Middle frontal gyrus (tissue), 1 donor: ENCODE results near the gene ZMYND8.
"Not testable (repeated sequence)": the region's sequence is repeated elsewhere in the genome, so short reads cannot be mapped to it uniquely, and the experiment has no call there.

Experiments
- DNase-seq: peaks from one replicate; pipeline ENCODE4 v3.0.0-alpha.2; 2015; ENCODE audit warnings: low spot score; ENCODE audit errors: extremely low spot score

ZMYND8 gene

DNA sequence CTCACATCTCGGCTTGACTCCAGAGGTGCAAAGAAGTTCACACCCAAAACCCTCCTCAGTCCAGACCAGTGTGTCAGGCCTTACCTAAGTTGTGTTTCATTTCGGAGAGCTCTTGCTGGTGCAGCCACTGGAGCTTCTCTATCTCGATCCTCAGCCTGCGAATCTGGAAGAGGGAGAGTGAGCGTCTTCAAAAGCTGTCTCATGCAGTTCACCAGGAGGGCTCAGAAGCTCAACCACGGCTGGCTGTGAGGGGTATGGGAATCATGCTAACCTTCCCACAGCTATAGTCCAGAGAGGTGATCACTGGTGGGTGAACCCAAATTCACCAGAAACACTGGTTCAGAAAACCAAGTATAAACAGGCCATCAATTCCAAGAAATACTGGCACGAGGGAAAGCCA is 129.4 kb downstream of the ZMYND8 start:
- no peak for DNase-seq

DNA sequence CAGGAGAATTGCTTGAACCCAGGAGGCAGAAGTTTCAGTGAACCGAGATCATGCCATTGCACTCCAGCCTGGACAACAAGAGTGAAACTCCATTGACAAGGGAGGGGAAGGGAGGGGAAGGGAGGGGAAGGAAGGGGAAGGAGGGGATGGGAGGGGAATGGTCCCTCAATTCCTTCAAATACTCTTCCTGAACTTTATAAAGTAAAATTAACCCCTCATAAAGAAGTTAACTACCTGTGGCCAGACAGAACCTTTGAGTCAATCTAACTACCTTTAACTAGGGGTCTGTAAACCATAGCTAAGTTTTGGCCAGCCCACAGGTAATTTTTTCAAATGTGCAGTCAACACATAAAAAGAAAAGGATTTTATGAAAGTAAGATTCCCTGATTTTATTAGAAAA is 131.0 kb downstream of the ZMYND8 start:
- no peak for DNase-seq

DNA sequence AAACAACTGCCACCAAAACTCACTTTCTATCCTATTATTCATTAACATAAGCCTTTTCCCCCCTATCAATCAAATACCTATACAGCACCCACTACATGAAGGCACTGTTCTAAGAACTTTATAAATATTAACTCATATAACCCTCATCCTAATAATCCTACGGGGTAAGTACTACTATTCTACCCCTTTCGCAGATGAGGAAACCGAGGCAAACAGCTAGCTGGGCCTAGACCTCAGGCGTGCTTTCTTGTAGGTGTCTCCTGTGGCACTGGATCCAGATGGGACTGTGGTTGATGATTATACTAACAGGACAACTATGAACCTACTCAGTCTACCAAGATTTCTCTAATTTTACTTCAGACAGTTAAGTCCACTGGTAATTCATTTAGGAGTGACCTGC is 131.6 kb downstream of the ZMYND8 start:
- no peak for DNase-seq

DNA sequence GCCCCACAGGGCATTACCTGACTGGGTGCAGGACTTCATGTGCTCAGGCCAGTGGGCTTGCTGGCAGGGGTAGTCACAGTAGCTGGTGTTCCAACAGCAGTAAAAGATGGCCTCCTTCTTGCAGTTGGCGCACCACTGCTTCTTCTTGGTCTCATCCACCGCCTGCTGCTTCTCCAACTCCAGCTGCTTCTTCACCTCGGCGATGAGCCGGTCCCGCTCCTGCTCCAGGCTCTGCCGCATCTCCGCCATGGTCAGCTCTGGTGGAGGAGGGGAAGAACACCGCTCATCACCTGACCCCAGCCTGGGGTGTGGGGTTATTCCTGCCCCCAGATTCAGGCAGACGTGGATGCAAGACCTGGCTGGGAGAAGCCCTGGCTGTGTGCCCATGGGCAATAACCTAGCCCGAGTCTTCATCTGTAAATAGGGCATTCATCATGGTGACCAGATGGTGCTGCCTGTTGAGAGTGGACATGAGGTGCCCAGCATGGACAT is 132.2 kb downstream of the ZMYND8 start:
- DNase-seq, result no peak

- no peak for DNase-seq
Measured at GRCh38 chr20:47223896-47224295, 132.6 kb downstream of the ZMYND8 start.

DNA sequence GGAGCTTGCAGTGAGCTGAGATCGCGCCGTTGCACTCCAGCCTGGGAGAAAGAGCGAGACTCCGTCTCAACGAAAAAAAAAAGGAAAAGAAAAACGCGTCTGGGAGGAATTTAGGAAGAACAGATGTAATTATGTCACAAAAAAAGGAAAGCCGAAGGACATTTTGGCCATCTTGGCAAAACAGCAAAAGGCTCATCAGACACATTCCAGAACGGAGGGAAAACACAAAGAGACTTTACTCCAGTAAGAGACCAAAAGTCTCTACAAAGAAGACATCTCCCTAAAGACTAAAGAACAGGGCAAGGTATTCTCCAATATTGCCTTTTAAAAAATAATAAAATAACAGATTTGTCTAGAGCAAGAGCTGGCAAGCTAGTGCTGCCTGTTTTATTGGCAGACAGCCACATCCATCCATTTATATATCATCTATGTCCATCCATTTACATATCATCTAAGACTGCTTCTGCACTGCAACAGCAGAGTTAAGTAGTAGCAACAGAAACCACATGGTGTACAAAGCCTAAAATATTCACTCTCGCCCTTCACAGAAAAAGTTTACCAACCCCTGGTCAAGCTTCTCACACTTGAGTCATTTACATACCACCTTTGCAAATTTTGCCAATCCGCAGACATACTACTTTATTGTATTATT is 133.9 kb downstream of the ZMYND8 start:
- no peak for DNase-seq

DNA sequence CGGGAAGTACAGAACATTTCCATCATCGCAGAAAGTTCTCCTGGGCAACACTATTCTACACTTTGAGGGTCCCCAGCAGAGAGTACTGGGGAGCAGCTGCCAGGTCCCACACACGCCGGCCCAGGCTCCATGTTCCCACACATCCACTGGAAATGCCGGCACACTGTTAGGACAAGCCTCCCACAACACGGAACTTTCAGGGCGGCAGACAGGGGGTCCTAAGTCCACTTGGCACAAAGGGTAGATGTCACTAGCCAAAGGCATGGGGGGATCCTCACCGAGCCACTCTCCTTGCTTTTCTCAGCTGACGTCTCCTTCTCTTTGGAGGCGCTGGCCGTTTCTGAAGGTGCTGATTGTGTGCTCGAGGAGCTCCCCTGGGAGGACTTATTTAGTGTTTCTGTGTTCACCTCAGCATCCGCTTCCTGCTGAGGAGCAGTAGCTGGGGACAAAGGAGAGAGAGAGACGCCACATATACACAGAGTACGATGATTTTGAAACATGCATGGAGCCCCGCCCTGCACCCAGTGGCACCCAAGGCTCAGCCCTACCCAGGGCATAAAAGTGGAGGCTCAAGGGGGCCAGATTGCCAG is 135.4 kb downstream of the ZMYND8 start:
- DNase-seq, result no peak

DNA sequence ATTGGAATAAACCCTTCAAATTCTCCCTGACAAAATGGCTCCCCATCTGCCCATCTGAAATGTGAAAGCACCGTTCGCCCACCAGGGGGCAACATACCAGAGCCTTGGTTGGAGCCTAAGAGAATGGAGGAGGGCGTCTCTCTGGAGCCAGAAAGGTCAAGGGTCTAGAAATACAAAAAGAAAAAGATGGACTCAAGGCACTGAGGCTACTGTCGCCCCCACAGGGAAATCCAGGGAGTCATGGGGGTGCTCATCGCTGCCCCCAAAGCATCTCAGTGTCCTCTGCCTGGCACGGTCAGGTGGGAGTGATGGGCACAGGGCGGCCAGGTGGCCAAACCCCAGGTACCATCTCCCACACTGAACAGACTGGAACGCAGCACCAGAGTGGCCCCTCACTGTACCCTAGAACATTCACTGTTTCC is 136.3 kb downstream of the ZMYND8 start:
- no peak for DNase-seq

- no peak for DNase-seq
Measured at GRCh38 chr20:47217482-47218446, 138.7 kb downstream of the ZMYND8 start.

DNA sequence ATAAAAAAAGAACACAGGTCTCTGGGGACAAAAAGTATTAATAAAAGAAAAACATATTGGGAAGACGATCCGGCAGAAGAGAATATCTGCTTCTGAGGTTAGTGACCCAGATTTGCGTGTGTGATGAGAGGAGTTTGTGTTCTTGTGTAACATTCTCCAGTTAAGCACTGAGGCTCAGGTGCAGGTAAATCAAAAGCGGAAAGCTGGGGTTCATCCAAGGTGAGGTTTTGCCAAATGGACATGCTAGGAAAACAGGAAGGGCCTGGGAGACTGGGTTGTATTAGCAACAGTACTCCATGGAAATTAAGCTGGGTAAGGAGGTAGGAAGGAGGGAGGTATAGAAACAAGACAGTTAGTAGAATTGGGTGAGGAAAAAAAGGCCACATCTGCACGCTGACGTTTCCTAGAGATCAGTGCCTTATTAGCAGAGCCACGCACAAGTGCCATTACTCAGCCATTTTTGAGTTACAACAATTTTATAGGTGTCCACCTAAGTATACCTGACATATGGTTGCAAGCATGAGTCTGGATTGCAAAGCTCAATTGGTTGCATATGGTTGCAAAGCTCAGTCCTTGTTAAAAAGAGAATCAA is 139.6 kb downstream of the ZMYND8 start:
- DNase-seq, result no peak

DNA sequence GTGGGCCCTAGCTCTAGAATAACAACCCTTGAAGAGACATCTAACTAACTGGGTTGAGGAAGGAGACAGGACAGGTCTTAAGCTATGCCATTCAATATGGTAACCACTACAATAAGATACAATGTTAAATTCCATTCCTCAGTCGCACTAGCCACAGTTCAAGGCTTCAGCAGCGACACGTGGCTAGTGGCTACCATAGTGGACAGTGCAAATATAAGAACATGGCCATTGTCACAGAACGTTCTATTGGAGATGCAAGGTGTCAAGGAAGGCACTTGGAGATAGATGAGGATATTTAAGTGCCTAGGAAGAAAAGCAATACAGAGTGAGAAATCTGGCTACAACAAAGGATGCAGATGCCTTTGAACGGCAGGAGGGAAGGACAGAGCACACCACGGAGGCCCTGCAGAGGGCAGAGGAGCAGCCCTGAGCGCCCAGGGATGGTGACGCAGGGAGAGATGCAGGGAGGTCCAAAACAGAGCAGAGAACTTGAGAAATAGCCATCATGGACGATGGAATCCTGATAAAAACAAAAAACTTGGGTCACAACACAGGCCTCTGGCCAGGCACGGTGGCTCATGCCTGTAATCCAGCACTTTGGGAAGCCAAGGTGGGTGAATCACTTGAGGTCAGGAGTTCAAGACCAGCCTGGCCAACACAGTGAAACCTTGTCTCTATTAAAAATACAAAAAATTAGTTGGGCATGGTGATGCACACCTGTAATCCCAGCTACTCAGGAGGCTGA is 140.7 kb downstream of the ZMYND8 start:
- no peak for DNase-seq

DNA sequence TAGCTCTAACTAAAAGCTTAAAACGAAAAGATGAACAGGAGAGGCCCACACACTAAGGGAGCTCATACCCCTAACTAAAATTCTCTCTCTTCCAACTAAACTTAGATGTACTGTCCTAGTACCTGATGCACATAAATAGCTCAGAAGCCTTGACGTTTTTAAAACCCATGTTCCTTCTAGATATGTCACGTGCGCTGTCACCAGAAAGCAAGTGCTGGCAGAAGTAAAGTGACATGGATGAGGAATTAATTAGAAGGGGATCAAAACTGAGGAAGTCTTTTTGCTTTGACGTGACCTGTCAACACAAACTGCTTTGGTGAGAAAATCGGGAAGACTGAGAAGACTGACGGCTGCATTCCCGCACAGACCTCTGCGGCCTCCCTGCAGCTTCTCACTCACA is 142.5 kb downstream of the ZMYND8 start:
- DNase-seq, result no peak

DNA sequence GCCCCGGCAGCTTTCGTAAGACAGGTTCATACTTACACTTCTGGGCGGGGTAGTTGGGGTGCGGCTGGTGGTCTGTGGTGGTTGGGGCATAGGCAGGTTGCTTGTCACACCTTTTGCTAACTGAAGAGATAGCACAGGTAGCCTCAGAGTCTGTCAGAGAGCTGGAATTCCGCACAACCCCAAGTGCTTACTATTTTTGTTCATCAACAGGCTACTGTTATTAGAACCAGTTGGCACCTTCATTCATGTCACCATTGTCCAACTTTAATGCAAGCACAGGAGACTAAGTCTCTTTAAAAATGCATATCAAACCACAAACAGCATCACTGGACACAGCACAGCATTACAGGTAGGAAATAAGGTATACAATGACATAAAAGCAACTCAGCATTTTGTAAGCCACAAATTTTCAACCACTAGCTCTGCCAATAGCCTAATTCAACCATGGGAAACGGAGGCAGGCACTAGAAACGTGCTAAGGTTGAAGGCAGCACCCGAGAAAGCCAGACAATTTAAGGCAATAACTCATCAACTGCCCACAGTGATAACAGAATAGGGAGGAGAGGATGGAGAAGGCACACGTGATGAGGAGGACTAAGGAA is 143.8 kb downstream of the ZMYND8 start:
- no peak for DNase-seq

- no peak for DNase-seq
Measured at GRCh38 chr20:47211036-47211435, 145.5 kb downstream of the ZMYND8 start.

- no peak for DNase-seq
Measured at GRCh38 chr20:47210470-47210869, 146.0 kb downstream of the ZMYND8 start.

GRCh38 chr20:47209982-47210381 is 146.5 kb downstream of the ZMYND8 start:
- no peak for DNase-seq

DNA sequence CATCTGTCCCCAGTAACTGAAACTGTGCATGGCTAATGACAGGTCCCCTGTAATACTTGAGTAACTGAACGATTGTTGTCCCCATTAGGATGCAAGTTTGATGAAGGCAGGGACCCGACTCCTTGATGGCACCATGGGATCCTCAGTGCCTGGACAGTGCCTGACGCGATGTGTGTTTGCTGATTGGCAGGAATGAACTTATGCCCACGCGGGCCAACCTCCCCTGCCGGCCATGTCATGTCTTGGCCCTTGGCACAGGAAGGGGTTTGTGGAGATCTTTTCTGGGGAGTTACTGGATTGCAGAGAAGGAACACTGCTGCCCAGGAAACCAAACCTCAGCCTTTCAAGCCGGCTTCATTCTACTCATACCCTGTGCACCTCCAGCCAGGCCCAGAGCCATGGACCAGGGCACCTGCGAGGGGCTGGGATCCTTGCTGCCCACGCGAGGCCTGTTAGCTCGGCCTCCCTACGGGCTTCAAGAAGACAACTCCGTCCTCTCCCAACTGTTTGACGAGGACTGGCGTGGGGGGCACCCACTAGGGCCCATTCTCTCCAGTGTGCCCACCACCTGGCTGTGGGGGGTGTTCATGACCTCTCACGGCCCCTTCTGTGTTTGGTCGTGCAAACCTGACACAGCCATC is 147.8 kb downstream of the ZMYND8 start:
- no peak for DNase-seq

DNA sequence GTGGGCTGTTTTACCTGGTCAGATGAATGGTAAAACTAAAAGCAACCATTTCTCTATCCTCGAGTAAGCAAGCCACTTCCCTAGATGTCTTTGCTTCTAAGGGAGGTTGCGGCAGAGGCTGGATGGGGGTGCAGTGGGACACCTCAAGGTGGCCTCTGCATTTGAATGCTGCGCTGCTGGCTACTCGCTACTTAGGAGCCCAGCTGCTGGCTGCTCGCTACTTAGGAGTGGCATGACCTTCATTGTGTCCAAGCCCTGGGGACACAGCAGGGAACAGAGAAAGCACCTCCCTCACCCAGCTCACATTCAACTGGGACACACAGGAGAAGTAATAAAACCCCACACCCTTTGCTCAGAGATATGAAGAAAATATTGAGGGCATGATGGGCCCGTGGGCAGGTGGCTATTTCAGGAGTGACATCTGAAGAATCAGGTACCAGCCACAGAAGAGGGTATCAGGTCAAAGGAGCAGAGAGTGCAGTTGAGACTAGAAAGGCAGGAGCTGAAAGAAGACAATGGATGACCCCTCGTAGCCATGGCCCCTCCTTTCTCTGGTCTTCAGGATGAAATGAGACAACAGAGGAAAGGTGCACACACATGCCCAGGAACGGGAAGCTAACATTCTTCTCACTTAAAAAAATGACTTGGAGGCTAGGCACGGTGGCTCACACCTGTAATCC is 149.4 kb downstream of the ZMYND8 start:
- no peak for DNase-seq

DNA sequence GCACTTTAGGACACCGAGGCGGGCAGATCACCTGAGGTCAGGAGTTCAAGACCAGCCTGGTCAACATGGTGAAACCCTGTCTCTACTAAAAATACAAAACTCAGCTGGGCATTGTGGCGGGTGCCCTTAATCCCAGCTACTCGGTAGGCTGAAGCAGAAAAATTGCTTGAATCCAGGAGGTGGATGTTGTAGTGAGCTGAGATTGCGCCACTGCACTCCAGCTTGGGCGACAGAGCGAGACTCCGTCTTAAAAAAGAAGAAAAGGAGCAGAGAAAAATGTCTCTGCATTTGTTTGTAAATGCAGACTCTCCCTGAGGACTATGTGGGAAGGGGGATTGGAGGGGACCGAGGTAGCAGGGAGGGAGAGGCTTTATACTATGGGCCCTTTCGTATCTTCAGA is 149.9 kb downstream of the ZMYND8 start:
- DNase-seq, result not testable (repeated sequence)
